IMR-90 (cell line): ENCODE results near the gene DNAJB2. TPM values are rescaled to one million over a fixed set of nuclear protein-coding genes. Genes with fewer than 3 reads are reported as not detected.

Experiments
- ATAC-seq: fragments of 200-7000 bp; cut with Tn5 transposase; 2 replicates; pipeline ENCODE4 v1.9.1; 2020; ENCODE audit warnings: low read depth, mild to moderate bottlenecking, moderate library complexity
- BruUV-seq: library from RNA; stranded (reverse); fragments of 400-500 nt; replicated peaks from 2 replicates; lab custom pipeline; 2021; lab: Mats Ljungman, UMichigan
- CTCF ChIA-PET: fragments of 300-600 bp; formaldehyde crosslinking; extraction: SDS; loops from one replicate; lab custom pipeline; 2021; ENCODE audit warnings: antibody characterized with exemption; lab: Yijun Ruan, JAX
- POLR2A ChIA-PET: fragments of 300-600 bp; sonication (Branson Sonifier 250); formaldehyde crosslinking; loops from one replicate; lab custom pipeline; 2022; ENCODE audit warnings: antibody characterized with exemption; ENCODE audit not compliant: unreplicated experiment; lab: Charles Lee
- DNase-seq: peaks from one replicate; pipeline ENCODE4 v3.0.0; 2013
- H2AFZ ChIP-seq: replicated peaks from 2 replicates; pipeline ENCODE3; 2013; ENCODE audit warnings: low read length, mild to moderate bottlenecking; ENCODE audit not compliant: poor library complexity
- H2AK5ac ChIP-seq: 2 replicates; pipeline ENCODE4 v1.6.1; 2013; ENCODE audit warnings: low read depth, low read length, inconsistent platforms
- H2AK9ac ChIP-seq: replicated peaks from 2 replicates; pipeline ENCODE3; 2013; ENCODE audit warnings: mild to moderate bottlenecking, low read depth, low read length, moderate library complexity; ENCODE audit not compliant: poor library complexity
- H2BK120ac ChIP-seq: 2 replicates; pipeline ENCODE4 v1.6.1; 2013; ENCODE audit warnings: low read depth, low read length, inconsistent platforms
- H2BK15ac ChIP-seq: 3 replicates; pipeline ENCODE4 v1.6.1; 2013; ENCODE audit warnings: low read depth, low read length, inconsistent platforms
- H2BK20ac ChIP-seq: 2 replicates; pipeline ENCODE4 v1.6.1; 2013; ENCODE audit warnings: low read depth, mild to moderate bottlenecking, inconsistent platforms, low read length, moderate library complexity
- H2BK5ac ChIP-seq: 2 replicates; pipeline ENCODE4 v1.6.1; 2013; ENCODE audit warnings: mild to moderate bottlenecking, low read depth, low read length, inconsistent platforms; ENCODE audit not compliant: poor library complexity, severe bottlenecking
- H3K14ac ChIP-seq: replicated peaks from 2 replicates; pipeline ENCODE4 v1.6.1; 2013; ENCODE audit warnings: low read depth, low read length, inconsistent platforms
- H3K18ac ChIP-seq: 2 replicates; pipeline ENCODE4 v1.6.1; 2013; ENCODE audit warnings: low read depth, low read length, control low read depth
- H3K23ac ChIP-seq: 2 replicates; pipeline ENCODE4 v1.6.1; 2013; ENCODE audit warnings: low read depth, low read length, inconsistent platforms
- H3K27ac ChIP-seq: 2 replicates; pipeline ENCODE4 v1.5.1; 2013; ENCODE audit warnings: mild to moderate bottlenecking, control low read depth, low read length; ENCODE audit not compliant: insufficient read depth
- H3K27me3 ChIP-seq: 2 replicates; pipeline ENCODE4 v1.6.1; 2013; ENCODE audit warnings: low read length; ENCODE audit not compliant: control insufficient read depth, insufficient read depth
- H3K36me3 ChIP-seq: 2 replicates; pipeline ENCODE4 v1.6.1; 2013; ENCODE audit warnings: low read length, mixed read lengths; ENCODE audit not compliant: control insufficient read depth, insufficient read depth
- H3K4ac ChIP-seq: 2 replicates; pipeline ENCODE4 v1.6.1; 2013; ENCODE audit warnings: low read depth, low read length, inconsistent platforms
- H3K4me1 ChIP-seq: 2 replicates; pipeline ENCODE4 v1.6.1; 2013; ENCODE audit warnings: low read length, mixed read lengths; ENCODE audit not compliant: control insufficient read depth, insufficient read depth
- H3K4me2 ChIP-seq: 2 replicates; pipeline ENCODE4 v1.6.1; 2013; ENCODE audit warnings: low read depth, mild to moderate bottlenecking, control low read depth, low read length, moderate library complexity
- H3K4me3 ChIP-seq: 2 replicates; pipeline ENCODE4 v1.5.1; 2013; ENCODE audit warnings: low read depth, mild to moderate bottlenecking, control low read depth, low read length, moderate library complexity; ENCODE audit not compliant: insufficient read depth
- H3K56ac ChIP-seq: 2 replicates; pipeline ENCODE4 v1.6.1; 2013; ENCODE audit warnings: low read length, inconsistent platforms; ENCODE audit not compliant: insufficient read depth; ENCODE audit errors: extremely low read depth
- H3K79me1 ChIP-seq, 2 experiments: 2 replicates each; pipeline ENCODE4 v1.6.1; 2013; ENCODE audit warnings: low read length in 2 of 2, inconsistent platforms in 1 of 2, low read depth in 1 of 2
- H3K9ac ChIP-seq: 2 replicates; pipeline ENCODE4 v1.6.1; 2013; ENCODE audit warnings: low read depth, low read length, control low read depth
- H3K9me1 ChIP-seq: 2 replicates; pipeline ENCODE4 v1.6.1; 2013; ENCODE audit warnings: low read length, inconsistent platforms; ENCODE audit not compliant: insufficient read depth
- H3K9me3 ChIP-seq: 2 replicates; pipeline ENCODE4 v1.6.1; 2013; ENCODE audit warnings: low read length; ENCODE audit not compliant: control insufficient read depth, insufficient read depth
- H4K20me1 ChIP-seq: 2 replicates; pipeline ENCODE4 v1.6.1; 2013; ENCODE audit warnings: low read length, inconsistent platforms; ENCODE audit not compliant: insufficient read depth
- H4K5ac ChIP-seq: 2 replicates; pipeline ENCODE4 v1.6.1; 2013; ENCODE audit warnings: mild to moderate bottlenecking, low read depth, low read length, control low read depth
- H4K8ac ChIP-seq, 2 experiments: 2 replicates each; pipeline ENCODE4 v1.6.1; 2013; ENCODE audit warnings: low read depth in 2 of 2, low read length in 2 of 2, control low read depth in 1 of 2, inconsistent platforms in 1 of 2
- H4K91ac ChIP-seq: 2 replicates; pipeline ENCODE4 v1.6.1; 2013; ENCODE audit warnings: low read depth, low read length, inconsistent platforms; ENCODE audit not compliant: insufficient read depth
- FOS ChIP-seq: fragments of 150-350 bp; IDR thresholded peaks from 2 replicates; pipeline ENCODE4 v1.6.1; 2016; ENCODE audit warnings: low read depth, low read length
- MAFK ChIP-seq: IDR thresholded peaks from 2 replicates; pipeline ENCODE4 v1.6.1; 2012; ENCODE audit warnings: low read depth, low read length, improper control_type of control experiment
- MXI1 ChIP-seq: IDR thresholded peaks from 2 replicates; pipeline ENCODE4 v1.6.1; 2012; ENCODE audit warnings: low read depth, mild to moderate bottlenecking, low read length, moderate library complexity, borderline replicate concordance
- NFE2L2 ChIP-seq: fragments of 150-350 bp; IDR thresholded peaks from 2 replicates; pipeline ENCODE4 v1.6.1; 2016; ENCODE audit warnings: low read depth, mild to moderate bottlenecking, low read length
- RFX5 ChIP-seq: IDR thresholded peaks from 2 replicates; pipeline ENCODE4 v1.8.0; 2012; ENCODE audit warnings: low read depth, mild to moderate bottlenecking, low read length, moderate library complexity
- WGBS, 2 experiments: methylation state at CpG; one replicate each; pipeline versions ENCODE4 v1.1.5 to v1.1.7; 2013; ENCODE audit warnings: missing lambda C conversion rate in 2 of 2; ENCODE audit not compliant: insufficient read length in 1 of 2; ENCODE audit errors: extremely low coverage in 2 of 2; 5-methylcytosine and 5-hydroxymethylcytosine counted together
- dilution Hi-C: fragments of 300-500 bp; cut with HindIII; formaldehyde crosslinking; loops from one replicate; pipeline ENCODE4 v1.14.3; 2018; ENCODE audit warnings: low sequenced_read_pairs; ENCODE audit not compliant: unreplicated experiment
- in situ Hi-C: fragments of 300-500 bp; cut with MboI; formaldehyde crosslinking; loops from 3 replicates; pipeline ENCODE4 v1.14.3; 2019; ENCODE audit warnings: low sequenced_read_pairs, inconsistent platforms, mixed read lengths
- intact Hi-C: fragments of 100-400 bp; cut with micrococcal nuclease; formaldehyde crosslinking; loops from 2 replicates; pipeline ENCODE4 v1.10.0; 2022
- polyA plus RNA-seq, 3 experiments: library from polyadenylated mRNA; depleted of rRNA; stranded (reverse); fragments of >200 nt; gene quantifications; 2 replicates each; pipeline ENCODE4 v1.2.3, GENCODE V29; 2012; ENCODE audit warnings: low replicate concordance in 1 of 3
- total RNA-seq: library from RNA; depleted of rRNA; stranded (reverse); fragments of >200 nt; gene quantifications from 2 replicates; pipeline ENCODE4 v1.2.3, GENCODE V29; 2012
- TF ChIP-seq, protein P1 (sequence below): conservative IDR thresholded peaks from 2 replicates; pipeline ENCODE4 v1.5.1; 2012; ENCODE audit warnings: mild to moderate bottlenecking, low read depth, low read length, improper control_type of control experiment

DNAJB2 gene
- total and polyA plus RNA-seq, 2 of the 4 experiments (the other 2 are of a cell fraction) = 30.6 to 45.8 TPM

DNA sequence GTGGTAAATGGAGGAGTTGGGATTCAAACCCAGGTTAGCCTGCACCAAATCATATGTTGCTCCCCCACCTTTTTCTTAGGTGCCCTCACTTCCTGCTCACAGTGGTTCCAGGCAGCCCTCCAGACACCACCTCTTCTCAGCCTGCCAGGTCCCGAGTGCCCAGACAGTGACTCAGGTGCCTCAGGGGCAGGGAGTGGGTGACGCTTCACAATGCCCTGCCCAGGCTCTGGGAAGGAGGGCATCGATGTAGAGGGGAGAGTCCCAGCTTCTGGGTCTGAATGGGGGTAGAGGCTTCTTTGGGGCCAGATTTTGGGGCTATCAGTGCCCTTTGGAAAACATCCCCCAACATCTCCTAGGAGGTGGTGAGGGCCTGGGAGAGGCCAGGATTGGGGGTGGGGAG is 5.2 kb upstream of the DNAJB2 start:
- Histone ChIP-seq H3K79me1 (no peaks in the 10 kb centered on the region; a peak in 1 of 4 replicates), H3K36me3 (no peaks in the 10 kb centered on the region), H2AK9ac (peak overlapping the region; percentile 94), H3K4me2 (no peak overlapping the region), H3K27ac (peak overlapping the region; percentile 69; the same call in 1 of the 2 replicates), H4K8ac (peak overlapping the region; percentile 2 to 65; a peak in 3 of 4 replicates), H3K18ac (peak overlapping the region; percentile 68), H3K4ac (peak overlapping the region; percentile 77), H4K5ac (peak overlapping the region; percentile 75; the same call in 1 of the 2 replicates), H3K56ac (no peak overlapping the region), H3K4me1 (peaks cover 20% of the 10 kb centered on the region), H2BK20ac (peak overlapping the region; percentile 47), H3K4me3 (no peak overlapping the region), H4K91ac (peak overlapping the region; percentile 84), H3K23ac (peak overlapping the region; percentile 21), H3K9me3 (no peaks in the 10 kb centered on the region), H2AFZ (peak overlapping the region; percentile 82), H2BK15ac (peak overlapping the region; percentile 68; the same call in 2 of the 3 replicates), H2BK120ac (peak overlapping the region; percentile 87), H3K9ac (peak overlapping the region; percentile 10; the same call in 1 of the 2 replicates), H3K9me1 (peaks cover 13% of the 10 kb centered on the region), H2BK5ac (peak overlapping the region; percentile 84), H4K20me1 (no peaks in the 10 kb centered on the region), H3K27me3 (peaks cover 7% of the 10 kb centered on the region; the same call in 1 of the 2 replicates), H2AK5ac (peak overlapping the region; percentile 87), H3K14ac (peak overlapping the region; percentile 44)
- dilution Hi-C loops = no loop called here
- intact Hi-C loops = no loop called here
- TF ChIP-seq MXI1 (no peak), FOS (0 out of 2 replicates have a peak, but pooled peaks have one; percentile 14), NFE2L2 (no peak), MAFK (no peak), RFX5 (no peak)
- TF ChIP-seq, protein P1, sequence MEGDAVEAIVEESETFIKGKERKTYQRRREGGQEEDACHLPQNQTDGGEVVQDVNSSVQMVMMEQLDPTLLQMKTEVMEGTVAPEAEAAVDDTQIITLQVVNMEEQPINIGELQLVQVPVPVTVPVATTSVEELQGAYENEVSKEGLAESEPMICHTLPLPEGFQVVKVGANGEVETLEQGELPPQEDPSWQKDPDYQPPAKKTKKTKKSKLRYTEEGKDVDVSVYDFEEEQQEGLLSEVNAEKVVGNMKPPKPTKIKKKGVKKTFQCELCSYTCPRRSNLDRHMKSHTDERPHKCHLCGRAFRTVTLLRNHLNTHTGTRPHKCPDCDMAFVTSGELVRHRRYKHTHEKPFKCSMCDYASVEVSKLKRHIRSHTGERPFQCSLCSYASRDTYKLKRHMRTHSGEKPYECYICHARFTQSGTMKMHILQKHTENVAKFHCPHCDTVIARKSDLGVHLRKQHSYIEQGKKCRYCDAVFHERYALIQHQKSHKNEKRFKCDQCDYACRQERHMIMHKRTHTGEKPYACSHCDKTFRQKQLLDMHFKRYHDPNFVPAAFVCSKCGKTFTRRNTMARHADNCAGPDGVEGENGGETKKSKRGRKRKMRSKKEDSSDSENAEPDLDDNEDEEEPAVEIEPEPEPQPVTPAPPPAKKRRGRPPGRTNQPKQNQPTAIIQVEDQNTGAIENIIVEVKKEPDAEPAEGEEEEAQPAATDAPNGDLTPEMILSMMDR = no peak
- POLR2A ChIA-PET = no interaction called here
- no TSS peak for BruUV-seq
- in situ Hi-C loops = no loop called here
- no CpG with 5 or more reads among the region's 3 CpGs for WGBS, 2 experiments
- ATAC-seq (no peak), DNase-seq (no peak)
- CTCF ChIA-PET = interaction anchor here (1.2 kb wide), 1 partner anchor 21 kb away, joined by 6 read pairs; no protein-coding TSS in a partner anchor
